ENCODE measurements around the gene QRICH1. TPM values are rescaled to one million over a fixed set of nuclear protein-coding genes. Genes with fewer than 3 reads are reported as not detected.
A peak's percentile ranks its signal among the peaks of the same experiment; 100 is the strongest.

QRICH1 gene
- total RNA-seq, 2 experiments from 2014 or later: 141 to 153 TPM

Small RNA genes lying within 50 kb of the gene (microRNA-seq; reads per million reads assigned to microRNA genes)
- gene MIR191: 16,445 reads per million, percentile 97 among the genes with 10 or more reads in this experiment
- 4,179 reads per million, percentile 90 among the genes with 10 or more reads in this experiment for gene MIR425
- gene MIR6890: not detected

Other genes starting within 250 kb of the QRICH1 start
- gene PRKAR2A, start 246.2 kb downstream of the QRICH1 start, total RNA-seq: 10 to 100 TPM; 37.0 to 37.6 TPM
- gene SLC25A20, start 195.2 kb downstream of the QRICH1 start, total RNA-seq: 10 to 100 TPM; 27.5 to 28.3 TPM
- gene ARIH2, start 175.2 kb downstream of the QRICH1 start, total RNA-seq: 100 to 1,000 TPM; 108 to 118 TPM
- gene P4HTM, start 103.8 kb downstream of the QRICH1 start, total RNA-seq: 10 to 100 TPM; 57.4 to 57.7 TPM
- gene WDR6, start 86.7 kb downstream of the QRICH1 start, total RNA-seq: 100 to 1,000 TPM; 185 to 207 TPM
- gene DALRD3, start 75.5 kb downstream of the QRICH1 start, total RNA-seq: 10 to 100 TPM; 27.9 to 29.9 TPM
- gene NDUFAF3, start 72.0 kb downstream of the QRICH1 start, total RNA-seq: 10 to 100 TPM; 78.9 to 82.4 TPM
- 100 to 1,000 TPM; 145 to 146 TPM for gene IMPDH2, start 64.7 kb downstream of the QRICH1 start, total RNA-seq
- 100 to 1,000 TPM; 223 to 237 TPM for gene QARS1, start 10.7 kb upstream of the QRICH1 start, total RNA-seq
- gene USP19, start 26.8 kb upstream of the QRICH1 start, total RNA-seq: 10 to 100 TPM; 77.8 to 78.2 TPM
- gene LAMB2, start 39.0 kb upstream of the QRICH1 start, total RNA-seq: 1 to 10 TPM in 1 of 2 experiments, under 1 TPM in 1; 0.45 to 1.2 TPM
- gene CCDC71, start 72.3 kb upstream of the QRICH1 start, total RNA-seq: 10 to 100 TPM; 27.5 to 29.2 TPM
- 1 to 10 TPM; 2.6 to 3.2 TPM for gene KLHDC8B, start 77.5 kb upstream of the QRICH1 start, total RNA-seq
- 10 to 100 TPM in 1 of 2 experiments, 1 to 10 TPM in 1; 8.1 to 10.9 TPM for gene C3orf62, start 183.2 kb upstream of the QRICH1 start, total RNA-seq
- gene USP4, start 246.0 kb upstream of the QRICH1 start, total RNA-seq: 10 to 100 TPM; 89.6 to 90.0 TPM